Loucy (cell line): Measurements from ENCODE around the gene NGDN.

Source experiments
- H2AFZ ChIP-seq: fragments of 200-600 bp; sonication (generic); 2 replicates; pipeline ENCODE4 v1.6.0; 2016; ENCODE audit warnings: antibody characterized with exemption, mild to moderate bottlenecking, low read length, moderate library complexity
- H3F3A ChIP-seq: fragments of 200-600 bp; 2 replicates; pipeline ENCODE4 v1.6.0; 2016; ENCODE audit warnings: antibody characterized with exemption, low read depth, mild to moderate bottlenecking
- H3K27me3 ChIP-seq: fragments of 200-600 bp; sonication (generic); 2 replicates; pipeline ENCODE4 v1.6.1; 2014; ENCODE audit warnings: low read length, mild to moderate bottlenecking; ENCODE audit not compliant: insufficient read depth, poor library complexity, severe bottlenecking
- H3K36me3 ChIP-seq: fragments of 200-600 bp; sonication (generic); 2 replicates; pipeline ENCODE4 v1.6.1; 2016; ENCODE audit warnings: low read length; ENCODE audit not compliant: insufficient read depth
- H3K4me1 ChIP-seq: fragments of 200-600 bp; sonication (generic); 2 replicates; pipeline ENCODE4 v1.5.1; 2014; ENCODE audit warnings: low read length, mild to moderate bottlenecking; ENCODE audit not compliant: insufficient read depth, poor library complexity, severe bottlenecking
- H3K4me2 ChIP-seq: fragments of 200-600 bp; sonication (generic); 2 replicates; pipeline ENCODE4 v1.6.0; 2014; ENCODE audit warnings: antibody characterized with exemption, low read length, low read depth, mild to moderate bottlenecking; ENCODE audit not compliant: poor library complexity, severe bottlenecking
- H3K4me3 ChIP-seq: fragments of 200-600 bp; sonication (generic); 2 replicates; pipeline ENCODE4 v1.5.1; 2014; ENCODE audit warnings: low read length, mild to moderate bottlenecking, mixed read lengths; ENCODE audit not compliant: poor library complexity, severe bottlenecking
- H3K79me2 ChIP-seq: fragments of 200-600 bp; sonication (generic); 2 replicates; pipeline ENCODE4 v1.6.1; 2014; ENCODE audit warnings: low read length; ENCODE audit not compliant: insufficient read depth
- H3K9ac ChIP-seq: fragments of 200-600 bp; sonication (generic); 2 replicates; pipeline ENCODE4 v1.6.0; 2014; ENCODE audit warnings: mild to moderate bottlenecking, low read depth, low read length, moderate library complexity; ENCODE audit not compliant: poor library complexity, severe bottlenecking
- H3K9me2 ChIP-seq: fragments of 200-600 bp; sonication (generic); replicated peaks from 2 replicates; pipeline ENCODE4 v1.6.1; 2016; ENCODE audit warnings: low read depth, low read length, mixed read lengths
- H3K9me3 ChIP-seq: fragments of 200-600 bp; sonication (generic); 2 replicates; pipeline ENCODE4 v1.6.1; 2014; ENCODE audit warnings: mild to moderate bottlenecking, antibody characterized with exemption, low read length, low read depth; ENCODE audit not compliant: insufficient read depth
- H4K20me1 ChIP-seq: fragments of 200-600 bp; sonication (generic); 2 replicates; pipeline ENCODE4 v1.6.0; 2014; ENCODE audit warnings: antibody characterized with exemption, low read length, mild to moderate bottlenecking; ENCODE audit not compliant: insufficient read depth, poor library complexity, severe bottlenecking
- EZH2phosphoT487 ChIP-seq: fragments of 200-600 bp; IDR thresholded peaks from 2 replicates; pipeline ENCODE4 v1.6.1; 2018; ENCODE audit warnings: antibody characterized with exemption, mild to moderate bottlenecking, moderate library complexity, borderline replicate concordance
- TF ChIP-seq, protein P1 (sequence below): fragments of 200-600 bp; sonication (generic); conservative IDR thresholded peaks from 2 replicates; pipeline ENCODE4 v1.5.1; 2014; ENCODE audit warnings: mild to moderate bottlenecking, antibody characterized with exemption, low read length

NGDN gene

DNA sequence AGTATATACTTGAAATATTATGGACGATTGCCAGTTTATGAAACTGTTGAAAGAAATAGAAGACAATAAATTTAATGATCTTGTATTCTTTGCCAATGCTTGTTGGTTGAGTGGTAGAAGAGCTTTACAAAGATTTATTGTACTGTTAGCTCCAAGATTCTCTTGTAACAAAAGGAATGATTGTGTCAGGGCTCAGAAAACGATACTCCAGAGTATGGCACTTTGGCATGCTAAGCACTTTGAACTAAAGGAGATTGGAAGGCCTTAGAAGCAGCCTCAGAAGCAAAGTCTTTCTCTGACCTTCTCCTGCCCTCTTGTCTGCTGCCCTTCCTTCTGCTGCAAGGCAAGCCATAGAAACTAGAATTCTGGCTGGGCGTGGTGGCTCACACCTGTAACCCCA lies 4.2 kb upstream of the NGDN start:
- H3K9me2 ChIP-seq = no peaks in the 10 kb centered on the region
- peaks cover 4% of the 10 kb centered on the region for H4K20me1 ChIP-seq
- TF ChIP-seq, protein P1, sequence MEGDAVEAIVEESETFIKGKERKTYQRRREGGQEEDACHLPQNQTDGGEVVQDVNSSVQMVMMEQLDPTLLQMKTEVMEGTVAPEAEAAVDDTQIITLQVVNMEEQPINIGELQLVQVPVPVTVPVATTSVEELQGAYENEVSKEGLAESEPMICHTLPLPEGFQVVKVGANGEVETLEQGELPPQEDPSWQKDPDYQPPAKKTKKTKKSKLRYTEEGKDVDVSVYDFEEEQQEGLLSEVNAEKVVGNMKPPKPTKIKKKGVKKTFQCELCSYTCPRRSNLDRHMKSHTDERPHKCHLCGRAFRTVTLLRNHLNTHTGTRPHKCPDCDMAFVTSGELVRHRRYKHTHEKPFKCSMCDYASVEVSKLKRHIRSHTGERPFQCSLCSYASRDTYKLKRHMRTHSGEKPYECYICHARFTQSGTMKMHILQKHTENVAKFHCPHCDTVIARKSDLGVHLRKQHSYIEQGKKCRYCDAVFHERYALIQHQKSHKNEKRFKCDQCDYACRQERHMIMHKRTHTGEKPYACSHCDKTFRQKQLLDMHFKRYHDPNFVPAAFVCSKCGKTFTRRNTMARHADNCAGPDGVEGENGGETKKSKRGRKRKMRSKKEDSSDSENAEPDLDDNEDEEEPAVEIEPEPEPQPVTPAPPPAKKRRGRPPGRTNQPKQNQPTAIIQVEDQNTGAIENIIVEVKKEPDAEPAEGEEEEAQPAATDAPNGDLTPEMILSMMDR = no peak
- TF ChIP-seq EZH2phosphoT487 = no peak

DNA sequence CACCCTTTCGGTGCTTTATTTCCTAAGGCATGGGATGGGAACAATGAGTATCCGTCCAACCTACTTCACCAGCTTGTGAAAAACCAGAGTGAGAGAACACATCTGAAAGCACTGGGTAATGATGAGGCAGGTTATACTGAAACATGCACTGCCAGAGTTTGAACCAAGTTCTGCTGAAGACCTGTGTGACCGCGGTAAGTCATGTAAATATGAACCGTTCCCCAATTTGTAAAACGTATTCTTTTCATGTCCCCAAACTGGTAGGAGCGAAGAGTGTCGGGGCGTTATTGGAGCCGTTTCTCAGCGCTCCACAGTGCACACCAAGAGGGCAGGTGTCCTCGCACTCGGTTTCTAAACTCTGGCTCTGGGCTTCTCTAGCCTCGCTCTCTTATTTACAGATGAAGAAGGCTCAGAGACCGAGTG lies 788 bp upstream of the NGDN start:
- TF ChIP-seq, protein P1 = no peak
- TF ChIP-seq EZH2phosphoT487 = no peak
- Histone ChIP-seq H2AFZ (peak overlapping the region; percentile 98), H3K4me2 (peak overlapping the region; percentile 59), H3K9me3 (no peaks in the 10 kb centered on the region), H3K9ac (no peak overlapping the region), H3K36me3 (peaks cover 3% of the 10 kb centered on the region; the same call in 1 of the 2 replicates), H3K27me3 (peaks cover 4% of the 10 kb centered on the region), H3K9me2 (no peaks in the 10 kb centered on the region), H3K79me2 (peaks cover 23% of the 10 kb centered on the region), H3F3A (no peaks in the 10 kb centered on the region), H3K4me1 (peaks cover 4% of the 10 kb centered on the region), H3K4me3 (peak overlapping the region; percentile 98), H4K20me1 (peaks cover 17% of the 10 kb centered on the region)

More for the DNA sequence above, 4.2 kb upstream of the NGDN start:
- Histone ChIP-seq H3K4me3 (no peak overlapping the region), H3F3A (no peaks in the 10 kb centered on the region), H2AFZ (no peak overlapping the region), H3K9me3 (no peaks in the 10 kb centered on the region), H3K4me1 (no peaks in the 10 kb centered on the region), H3K79me2 (peaks cover 7% of the 10 kb centered on the region), H3K4me2 (no peak overlapping the region), H3K27me3 (peaks cover 4% of the 10 kb centered on the region), H3K9ac (no peak overlapping the region), H3K36me3 (no peaks in the 10 kb centered on the region)

DNA sequence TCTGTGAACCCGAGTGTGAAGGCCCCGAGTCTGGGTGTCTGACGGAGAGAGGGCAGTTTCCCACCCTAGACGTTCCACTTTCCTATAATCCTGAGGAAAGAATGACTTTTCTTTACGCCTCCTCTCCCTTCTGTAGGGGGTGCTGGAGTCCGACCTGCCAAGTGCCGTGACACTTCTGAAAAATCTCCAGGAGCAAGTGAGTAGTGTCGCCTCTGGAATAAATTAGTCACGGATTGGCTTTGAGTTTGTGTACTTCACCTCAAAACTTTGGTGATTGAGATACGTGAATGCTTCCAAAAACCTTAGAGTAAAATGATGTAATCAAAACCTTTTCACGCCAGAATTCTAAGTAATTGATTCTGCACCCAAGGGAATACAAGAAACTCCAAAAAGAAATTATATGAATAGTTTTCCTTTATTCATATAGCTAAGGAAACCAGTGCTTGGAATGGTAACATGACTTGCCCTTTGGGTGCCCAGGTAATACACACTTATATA lies 452 bp downstream of the NGDN start:
- peak overlapping the region; percentile 83 for H3K9ac ChIP-seq
- TF ChIP-seq, protein P1 = no peak
- no peak for TF ChIP-seq EZH2phosphoT487
- H3F3A ChIP-seq = no peaks in the 10 kb centered on the region
- H3K4me3 ChIP-seq = peak overlapping the region; percentile 98
- no peaks in the 10 kb centered on the region for H3K9me3 ChIP-seq
- peaks cover 17% of the 10 kb centered on the region for H4K20me1 ChIP-seq
- H2AFZ ChIP-seq = peak overlapping the region; percentile 72
- peaks cover 13% of the 10 kb centered on the region; the same call in 1 of the 2 replicates for H3K36me3 ChIP-seq
- H3K4me2 ChIP-seq = peak overlapping the region; percentile 99
- H3K4me1 ChIP-seq = peaks cover 4% of the 10 kb centered on the region
- peaks cover 23% of the 10 kb centered on the region for H3K79me2 ChIP-seq
- no peaks in the 10 kb centered on the region for H3K9me2 ChIP-seq
- peaks cover 4% of the 10 kb centered on the region for H3K27me3 ChIP-seq
